A673 (cell line): ENCODE results near the gene GRIK1.

Source experiments
- EZH2 ChIP-seq: fragments of 200-600 bp; sonication (generic); IDR thresholded peaks from 2 replicates; pipeline ENCODE4 v1.6.1; 2017; ENCODE audit warnings: borderline replicate concordance, low read depth, mild to moderate bottlenecking, mixed read lengths, antibody characterized with exemption, low read length; ENCODE audit not compliant: poor library complexity, severe bottlenecking
- TF ChIP-seq, protein P1 (sequence below): fragments of 300-800, 200-600 bp; sonication (generic); conservative IDR thresholded peaks from 2 replicates; pipeline ENCODE4 v1.5.1; 2017; ENCODE audit warnings: low read depth, mild to moderate bottlenecking, antibody characterized with exemption, low read length, moderate library complexity, mixed read lengths

DNA sequence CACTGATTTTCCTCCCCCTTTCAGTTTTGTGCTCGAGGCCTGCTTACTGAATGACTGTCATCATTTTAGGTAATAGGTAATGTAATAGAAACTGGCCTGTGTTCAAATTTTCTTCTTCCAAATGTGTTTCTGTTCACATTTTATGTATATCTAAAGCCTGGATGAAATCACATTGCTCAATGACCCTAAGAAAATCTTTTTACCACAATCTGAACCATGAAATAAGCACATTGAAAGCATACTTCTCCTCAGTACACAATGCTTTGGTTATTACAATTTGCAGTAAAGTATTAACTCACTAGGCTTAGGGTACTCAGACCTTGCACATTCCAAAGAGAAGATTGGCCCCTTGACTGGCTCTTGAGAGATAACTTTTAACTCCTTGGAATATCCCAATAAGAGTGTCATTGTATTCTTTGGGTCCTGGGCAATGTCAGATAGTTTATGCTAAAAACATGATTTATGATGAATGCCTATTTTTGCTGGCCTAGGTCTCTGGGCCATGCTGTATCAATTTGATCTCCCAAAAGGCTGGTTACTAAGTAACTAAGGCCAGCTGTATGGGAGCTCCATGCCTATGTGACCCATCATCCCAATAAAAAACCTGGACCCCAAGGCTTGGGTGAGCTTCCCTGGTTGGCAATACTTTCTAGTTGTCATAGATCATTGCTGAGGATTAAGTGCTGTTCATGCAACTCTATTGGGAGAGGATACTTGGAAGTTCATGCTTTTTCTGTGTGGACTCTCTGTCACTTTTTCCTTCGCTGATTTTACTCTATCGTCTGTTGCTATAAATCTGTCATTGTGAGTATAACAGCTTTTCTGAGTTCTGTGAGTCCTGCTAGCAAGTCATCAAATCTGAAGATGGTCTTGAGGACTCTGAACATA, 293.9 kb downstream of the GRIK1 start:
- TF ChIP-seq, protein P1, sequence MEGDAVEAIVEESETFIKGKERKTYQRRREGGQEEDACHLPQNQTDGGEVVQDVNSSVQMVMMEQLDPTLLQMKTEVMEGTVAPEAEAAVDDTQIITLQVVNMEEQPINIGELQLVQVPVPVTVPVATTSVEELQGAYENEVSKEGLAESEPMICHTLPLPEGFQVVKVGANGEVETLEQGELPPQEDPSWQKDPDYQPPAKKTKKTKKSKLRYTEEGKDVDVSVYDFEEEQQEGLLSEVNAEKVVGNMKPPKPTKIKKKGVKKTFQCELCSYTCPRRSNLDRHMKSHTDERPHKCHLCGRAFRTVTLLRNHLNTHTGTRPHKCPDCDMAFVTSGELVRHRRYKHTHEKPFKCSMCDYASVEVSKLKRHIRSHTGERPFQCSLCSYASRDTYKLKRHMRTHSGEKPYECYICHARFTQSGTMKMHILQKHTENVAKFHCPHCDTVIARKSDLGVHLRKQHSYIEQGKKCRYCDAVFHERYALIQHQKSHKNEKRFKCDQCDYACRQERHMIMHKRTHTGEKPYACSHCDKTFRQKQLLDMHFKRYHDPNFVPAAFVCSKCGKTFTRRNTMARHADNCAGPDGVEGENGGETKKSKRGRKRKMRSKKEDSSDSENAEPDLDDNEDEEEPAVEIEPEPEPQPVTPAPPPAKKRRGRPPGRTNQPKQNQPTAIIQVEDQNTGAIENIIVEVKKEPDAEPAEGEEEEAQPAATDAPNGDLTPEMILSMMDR, result no peak
- TF ChIP-seq EZH2, result no peak
